ENCODE data around the gene FKBP11. TPM values are rescaled to one million over a fixed set of nuclear protein-coding genes. Genes with fewer than 3 reads are reported as not detected.

Gene FKBP11
- total and polyA plus RNA-seq, 8 donors: 7.6 to 63.6 (median 30.6) TPM

DNA sequence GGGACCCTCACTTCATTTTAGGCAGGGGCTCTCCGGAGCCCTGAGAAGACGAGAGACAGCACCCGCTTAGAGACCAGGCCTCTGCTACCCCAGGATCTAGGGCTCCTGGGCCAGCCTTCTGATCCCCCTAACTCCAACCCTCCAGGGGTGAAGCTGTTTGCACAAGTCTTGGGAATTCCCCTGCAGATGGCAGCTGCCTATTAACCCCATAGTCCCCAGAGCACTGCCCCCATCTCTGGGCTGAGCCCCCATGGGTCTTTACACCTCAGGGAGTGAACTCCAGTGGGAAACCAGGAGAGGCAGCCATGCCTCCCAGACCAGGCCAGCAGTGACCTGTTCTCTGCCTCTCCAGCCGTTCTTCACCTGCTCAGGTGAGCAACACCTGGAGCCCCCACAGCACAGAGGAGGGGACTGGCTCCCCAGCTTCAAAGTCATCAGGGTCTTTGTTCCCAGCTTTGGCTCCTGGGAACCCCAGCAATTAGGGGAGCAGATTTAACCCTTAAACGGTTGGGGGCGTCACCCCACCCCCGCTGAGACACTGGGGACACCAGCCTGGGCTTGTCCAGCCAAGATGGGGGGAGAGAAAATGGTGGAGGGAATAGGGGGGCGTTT is 44.0 kb upstream of the FKBP11 start:
- Histone ChIP-seq H3K4me1 (peaks cover 25 to 44% (median 35%) of the 10 kb centered on the region in 4 donors), H3K27ac (no peak overlapping the region), H3K9me3 (no peaks in the 10 kb centered on the region), H3K27me3 (peaks cover 26 to 78% (median 52%) of the 10 kb centered on the region in 3 donors), H3K4me3 (peak overlapping the region in 1 of 4 donors; percentile 41), H3K36me3 (no peaks in the 10 kb centered on the region)
- DNase-seq: peak in 1 of 2 donors; percentile 40
- WGBS, 5 donors: 39 to 60% (median 53%) methylated on average over 5 to 8 of the region's 8 CpGs
- intact Hi-C loops (cut with DNase I; ENCODE audit: low total_unique reads): no loop called here
- TF ChIP-seq, protein P1, sequence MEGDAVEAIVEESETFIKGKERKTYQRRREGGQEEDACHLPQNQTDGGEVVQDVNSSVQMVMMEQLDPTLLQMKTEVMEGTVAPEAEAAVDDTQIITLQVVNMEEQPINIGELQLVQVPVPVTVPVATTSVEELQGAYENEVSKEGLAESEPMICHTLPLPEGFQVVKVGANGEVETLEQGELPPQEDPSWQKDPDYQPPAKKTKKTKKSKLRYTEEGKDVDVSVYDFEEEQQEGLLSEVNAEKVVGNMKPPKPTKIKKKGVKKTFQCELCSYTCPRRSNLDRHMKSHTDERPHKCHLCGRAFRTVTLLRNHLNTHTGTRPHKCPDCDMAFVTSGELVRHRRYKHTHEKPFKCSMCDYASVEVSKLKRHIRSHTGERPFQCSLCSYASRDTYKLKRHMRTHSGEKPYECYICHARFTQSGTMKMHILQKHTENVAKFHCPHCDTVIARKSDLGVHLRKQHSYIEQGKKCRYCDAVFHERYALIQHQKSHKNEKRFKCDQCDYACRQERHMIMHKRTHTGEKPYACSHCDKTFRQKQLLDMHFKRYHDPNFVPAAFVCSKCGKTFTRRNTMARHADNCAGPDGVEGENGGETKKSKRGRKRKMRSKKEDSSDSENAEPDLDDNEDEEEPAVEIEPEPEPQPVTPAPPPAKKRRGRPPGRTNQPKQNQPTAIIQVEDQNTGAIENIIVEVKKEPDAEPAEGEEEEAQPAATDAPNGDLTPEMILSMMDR (IDR thresholded peaks at IDR 0.05): no peak
- no peak for TF ChIP-seq EP300 (IDR thresholded peaks at IDR 0.05)
- TF ChIP-seq POLR2AphosphoS5 (IDR thresholded peaks at IDR 0.05): no peak
- no peak for TF ChIP-seq POLR2A (IDR thresholded peaks at IDR 0.05)

DNA sequence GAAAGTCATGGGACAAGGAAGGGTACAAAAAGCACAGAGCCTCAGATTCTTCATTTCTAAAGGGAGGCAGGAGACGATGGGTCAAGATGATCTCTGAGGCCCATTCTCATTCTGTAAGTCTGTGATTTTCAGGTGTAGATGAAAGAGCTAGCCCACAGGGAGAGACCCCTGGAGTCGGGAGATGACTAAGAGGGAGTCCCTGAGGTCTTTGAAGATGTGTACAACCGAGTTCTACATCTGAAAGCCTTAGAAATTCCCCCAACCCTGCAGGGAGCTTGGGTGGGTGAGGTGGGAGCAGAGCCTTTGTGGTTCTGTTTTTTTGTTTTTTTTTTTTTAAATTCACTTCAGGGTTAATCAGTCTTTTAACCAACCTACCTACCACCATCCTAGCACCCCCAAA is 43.2 kb upstream of the FKBP11 start:
- H3K4me1 ChIP-seq: peaks cover 25 to 37% (median 32%) of the 10 kb centered on the region in 4 donors
- no peaks in the 10 kb centered on the region for H3K9me3 ChIP-seq
- H3K27me3 ChIP-seq: peaks cover 22 to 78% (median 44%) of the 10 kb centered on the region in 3 donors
- DNase-seq: no peak
- no peak overlapping the region for H3K4me3 ChIP-seq
- 80 to 87% (median 83%) methylated on average over 3 of the region's 3 CpGs for WGBS, 5 donors
- no peaks in the 10 kb centered on the region for H3K36me3 ChIP-seq
- no peak overlapping the region for H3K27ac ChIP-seq
- TF ChIP-seq EP300 (IDR thresholded peaks at IDR 0.05): no peak
- TF ChIP-seq, protein P1 (IDR thresholded peaks at IDR 0.05): no peak
- TF ChIP-seq POLR2A (IDR thresholded peaks at IDR 0.05): no peak
- TF ChIP-seq POLR2AphosphoS5 (IDR thresholded peaks at IDR 0.05): no peak
- intact Hi-C loops (cut with DNase I; ENCODE audit: low total_unique reads): no loop called here

DNA sequence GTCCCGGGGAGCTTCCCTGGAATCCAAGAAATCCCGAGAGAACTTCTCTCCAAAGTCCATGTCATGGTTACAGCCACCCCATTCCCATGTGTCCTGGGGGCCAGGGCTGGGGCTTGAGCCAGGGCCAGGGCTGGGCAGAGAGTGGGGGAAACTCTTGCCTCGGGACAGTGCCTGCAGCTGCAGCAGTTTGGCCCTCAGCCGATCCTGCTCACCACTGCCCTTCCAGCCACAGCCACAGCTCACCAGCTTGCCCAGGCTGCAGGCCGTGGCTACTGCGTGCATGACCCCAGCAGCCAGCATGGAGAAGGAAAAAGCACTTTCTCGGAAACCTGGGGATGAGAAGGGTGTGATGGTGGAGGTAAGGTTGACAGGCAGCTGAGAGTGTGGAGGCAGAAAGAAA is 42.7 kb upstream of the FKBP11 start:
- no peak for TF ChIP-seq POLR2AphosphoS5 (IDR thresholded peaks at IDR 0.05)
- TF ChIP-seq, protein P1 (IDR thresholded peaks at IDR 0.05): no peak
- TF ChIP-seq EP300 (IDR thresholded peaks at IDR 0.05): no peak
- no peak for TF ChIP-seq POLR2A (IDR thresholded peaks at IDR 0.05)

DNA sequence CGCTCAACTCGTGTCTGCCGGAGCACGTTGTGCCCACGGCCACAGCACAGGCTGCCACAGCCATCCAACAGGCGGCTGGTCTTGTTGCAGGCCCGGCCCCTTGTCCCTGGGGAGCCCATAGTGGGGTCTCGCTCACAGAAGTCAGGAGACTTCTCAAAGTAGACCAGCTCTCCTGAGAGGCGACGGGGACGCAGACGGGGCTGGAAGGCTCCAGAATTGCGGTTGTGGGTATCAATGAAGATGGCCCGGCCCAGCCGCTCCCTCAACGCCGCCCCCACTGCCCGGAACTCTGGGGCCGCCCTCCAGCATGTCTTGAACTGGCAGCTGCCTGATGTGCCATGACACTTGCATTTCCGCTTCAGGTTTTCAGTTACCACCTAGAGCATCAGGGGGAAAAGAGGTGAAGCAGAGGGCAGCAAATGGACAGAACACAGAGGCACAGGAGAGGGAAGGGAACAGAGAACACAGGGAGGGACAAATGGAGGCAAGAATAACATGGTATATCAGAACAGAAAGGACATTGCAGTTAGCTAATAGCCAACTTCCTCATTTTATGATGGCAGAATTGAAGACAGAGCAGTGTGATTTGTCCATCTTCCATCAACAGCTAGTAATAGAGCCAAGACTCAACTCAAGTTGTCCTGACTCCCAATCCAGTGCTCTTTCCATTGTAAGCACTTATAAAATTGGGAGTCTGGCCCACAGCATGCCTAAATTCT is 41.0 kb upstream of the FKBP11 start:
- intact Hi-C loops (cut with DNase I; ENCODE audit: low total_unique reads): no loop called here
- H3K27ac ChIP-seq: no peak overlapping the region
- no peak for TF ChIP-seq POLR2AphosphoS5 (IDR thresholded peaks at IDR 0.05)
- TF ChIP-seq, protein P1 (IDR thresholded peaks at IDR 0.05): no peak
- no peak for TF ChIP-seq EP300 (IDR thresholded peaks at IDR 0.05)
- TF ChIP-seq POLR2A (IDR thresholded peaks at IDR 0.05): no peak
- no peak for DNase-seq
- WGBS, 5 donors: 54 to 68% (median 59%) methylated on average over 16 to 20 of the region's 20 CpGs
- H3K36me3 ChIP-seq: no peaks in the 10 kb centered on the region
- peaks cover 17 to 24% (median 19%) of the 10 kb centered on the region in 4 donors for H3K4me1 ChIP-seq
- peaks cover 8 to 60% (median 23%) of the 10 kb centered on the region in 3 donors for H3K27me3 ChIP-seq
- H3K4me3 ChIP-seq: no peak overlapping the region
- no peaks in the 10 kb centered on the region for H3K9me3 ChIP-seq

More for the DNA sequence above, 42.7 kb upstream of the FKBP11 start:
- peaks cover 21 to 76% (median 39%) of the 10 kb centered on the region in 3 donors for H3K27me3 ChIP-seq
- no peaks in the 10 kb centered on the region for H3K9me3 ChIP-seq
- H3K36me3 ChIP-seq: no peaks in the 10 kb centered on the region
- intact Hi-C loops (cut with DNase I; ENCODE audit: low total_unique reads): no loop called here
- WGBS, 5 donors: 77 to 85% (median 80%) methylated on average over 7 of the region's 7 CpGs
- H3K27ac ChIP-seq: no peak overlapping the region
- DNase-seq: no peak
- H3K4me1 ChIP-seq: peaks cover 25 to 37% (median 31%) of the 10 kb centered on the region in 4 donors
- no peak overlapping the region for H3K4me3 ChIP-seq
